NB4 (cell line): ENCODE data around the gene TPP2.

ENCODE experiments used
- CTCF ChIP-seq: IDR thresholded peaks from one replicate; pipeline ENCODE4 v1.5.1; 2012; ENCODE audit warnings: low read depth, low read length
- MYC ChIP-seq: IDR thresholded peaks from 2 replicates; pipeline ENCODE4 v1.6.1; 2011; ENCODE audit warnings: low read depth, low read length
- POLR2A ChIP-seq: IDR thresholded peaks from 2 replicates; pipeline ENCODE4 v1.6.1; 2011; ENCODE audit warnings: mild to moderate bottlenecking; ENCODE audit not compliant: insufficient read length; ENCODE audit errors: extremely low read depth
- TF ChIP-seq, protein P1 (sequence below): IDR thresholded peaks from 2 replicates; pipeline ENCODE4 v1.6.1; 2011; ENCODE audit warnings: low read depth, low read length

GRCh38 chr13:102566513-102566912 is 30.3 kb upstream of the TPP2 start:
- TF ChIP-seq CTCF (no peak), POLR2A (no peak), MYC (no peak)
- TF ChIP-seq, protein P1, sequence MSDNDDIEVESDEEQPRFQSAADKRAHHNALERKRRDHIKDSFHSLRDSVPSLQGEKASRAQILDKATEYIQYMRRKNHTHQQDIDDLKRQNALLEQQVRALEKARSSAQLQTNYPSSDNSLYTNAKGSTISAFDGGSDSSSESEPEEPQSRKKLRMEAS, result no peak
